ENCODE results near the gene SLC11A2. TPM values are rescaled to one million over a fixed set of nuclear protein-coding genes. Genes with fewer than 3 reads are reported as not detected.

The SLC11A2 gene
- total RNA-seq, 1 donor from 2014 or later, result 123 TPM

DNA sequence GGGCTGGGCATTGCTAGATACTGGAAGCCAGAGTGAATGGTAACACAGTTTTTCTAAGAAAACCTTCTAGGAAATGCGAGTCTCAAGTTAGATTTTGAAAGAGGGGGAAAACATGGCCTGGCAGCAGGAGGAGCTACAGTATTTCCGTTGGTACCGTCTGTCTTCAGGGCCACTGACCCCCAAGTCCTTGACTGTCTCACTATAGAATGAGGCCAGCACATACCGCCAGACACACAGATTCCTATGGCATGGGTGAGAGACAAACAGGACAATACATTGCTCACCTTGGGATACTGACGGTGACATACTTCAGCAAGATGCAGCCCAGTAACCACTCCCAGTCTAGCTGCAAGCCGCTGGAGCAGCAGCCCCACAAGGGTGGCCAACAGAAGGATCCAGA is 21.7 kb downstream of the SLC11A2 start:
- TF ChIP-seq, protein P1, sequence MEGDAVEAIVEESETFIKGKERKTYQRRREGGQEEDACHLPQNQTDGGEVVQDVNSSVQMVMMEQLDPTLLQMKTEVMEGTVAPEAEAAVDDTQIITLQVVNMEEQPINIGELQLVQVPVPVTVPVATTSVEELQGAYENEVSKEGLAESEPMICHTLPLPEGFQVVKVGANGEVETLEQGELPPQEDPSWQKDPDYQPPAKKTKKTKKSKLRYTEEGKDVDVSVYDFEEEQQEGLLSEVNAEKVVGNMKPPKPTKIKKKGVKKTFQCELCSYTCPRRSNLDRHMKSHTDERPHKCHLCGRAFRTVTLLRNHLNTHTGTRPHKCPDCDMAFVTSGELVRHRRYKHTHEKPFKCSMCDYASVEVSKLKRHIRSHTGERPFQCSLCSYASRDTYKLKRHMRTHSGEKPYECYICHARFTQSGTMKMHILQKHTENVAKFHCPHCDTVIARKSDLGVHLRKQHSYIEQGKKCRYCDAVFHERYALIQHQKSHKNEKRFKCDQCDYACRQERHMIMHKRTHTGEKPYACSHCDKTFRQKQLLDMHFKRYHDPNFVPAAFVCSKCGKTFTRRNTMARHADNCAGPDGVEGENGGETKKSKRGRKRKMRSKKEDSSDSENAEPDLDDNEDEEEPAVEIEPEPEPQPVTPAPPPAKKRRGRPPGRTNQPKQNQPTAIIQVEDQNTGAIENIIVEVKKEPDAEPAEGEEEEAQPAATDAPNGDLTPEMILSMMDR (IDR thresholded peaks at IDR 0.05; ENCODE audit: unreplicated experiment), result no peak
- Mint-ChIP-seq H3K27ac (peak overlapping the region; percentile 97), H3K9me3 (no peaks in the 10 kb centered on the region), H3K36me3 (peaks cover 40% of the 10 kb centered on the region), H3K27me3 (ENCODE audit: low read depth) (no peaks in the 10 kb centered on the region), H3K4me3 (no peak overlapping the region), H3K4me1 (peaks cover 34% of the 10 kb centered on the region)
- DNase-seq (ENCODE audit: low spot score in 2 of 2, unreplicated experiment in 2 of 2), result no peak

DNA sequence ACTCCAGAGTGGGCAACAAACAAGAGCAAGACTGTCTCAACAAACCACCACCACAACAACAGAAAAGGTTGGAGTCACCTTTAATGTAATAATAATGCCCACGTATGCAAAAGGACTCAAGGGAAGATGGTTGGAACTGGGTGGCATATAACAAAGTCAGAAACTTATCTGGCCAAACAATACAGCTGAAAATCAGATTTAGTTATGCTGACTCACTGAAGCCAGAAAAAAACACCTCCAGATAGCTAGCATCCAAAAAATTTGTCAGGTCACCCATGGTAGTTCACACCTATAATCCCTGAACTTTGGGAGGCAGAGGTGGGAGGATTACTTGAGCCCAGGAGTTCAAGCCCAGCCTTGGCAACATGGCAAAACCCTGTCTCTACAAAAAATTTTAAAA is 24.4 kb downstream of the SLC11A2 start:
- peaks cover 35% of the 10 kb centered on the region for H3K36me3 Mint-ChIP-seq
- H3K27me3 Mint-ChIP-seq (ENCODE audit: low read depth), result no peaks in the 10 kb centered on the region
- H3K4me3 Mint-ChIP-seq, result no peak overlapping the region
- no peak for DNase-seq (ENCODE audit: low spot score in 2 of 2, unreplicated experiment in 2 of 2)
- no peaks in the 10 kb centered on the region for H3K9me3 Mint-ChIP-seq
- H3K27ac Mint-ChIP-seq, result no peak overlapping the region
- TF ChIP-seq, protein P1 (IDR thresholded peaks at IDR 0.05; ENCODE audit: unreplicated experiment), result no peak
- H3K4me1 Mint-ChIP-seq, result peaks cover 28% of the 10 kb centered on the region

DNA sequence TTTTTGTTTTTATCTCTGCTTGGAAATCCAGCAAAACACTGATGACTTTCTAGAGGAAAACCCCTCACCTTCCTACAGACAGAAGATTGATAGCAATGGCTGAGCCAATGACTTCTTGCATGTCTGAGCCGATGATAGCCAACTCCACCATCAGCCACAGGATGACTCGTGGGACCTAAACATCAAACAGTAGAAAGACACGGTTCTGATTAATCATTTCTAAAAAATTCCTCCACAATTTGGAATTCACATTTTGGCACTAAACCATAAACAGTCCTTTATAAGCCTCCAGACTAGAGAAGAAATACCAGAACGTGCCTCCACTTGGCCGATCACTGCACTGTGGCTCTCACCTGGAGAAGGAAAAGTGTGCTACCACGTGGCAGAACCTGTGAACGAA is 25.9 kb downstream of the SLC11A2 start:
- no peak overlapping the region for H3K27ac Mint-ChIP-seq
- H3K9me3 Mint-ChIP-seq, result no peaks in the 10 kb centered on the region
- no peak overlapping the region for H3K4me3 Mint-ChIP-seq
- peaks cover 15% of the 10 kb centered on the region for H3K4me1 Mint-ChIP-seq
- TF ChIP-seq, protein P1 (IDR thresholded peaks at IDR 0.05; ENCODE audit: unreplicated experiment), result no peak
- H3K36me3 Mint-ChIP-seq, result peaks cover 45% of the 10 kb centered on the region
- no peak for DNase-seq (ENCODE audit: low spot score in 2 of 2, unreplicated experiment in 2 of 2)
- no peaks in the 10 kb centered on the region for H3K27me3 Mint-ChIP-seq (ENCODE audit: low read depth)

DNA sequence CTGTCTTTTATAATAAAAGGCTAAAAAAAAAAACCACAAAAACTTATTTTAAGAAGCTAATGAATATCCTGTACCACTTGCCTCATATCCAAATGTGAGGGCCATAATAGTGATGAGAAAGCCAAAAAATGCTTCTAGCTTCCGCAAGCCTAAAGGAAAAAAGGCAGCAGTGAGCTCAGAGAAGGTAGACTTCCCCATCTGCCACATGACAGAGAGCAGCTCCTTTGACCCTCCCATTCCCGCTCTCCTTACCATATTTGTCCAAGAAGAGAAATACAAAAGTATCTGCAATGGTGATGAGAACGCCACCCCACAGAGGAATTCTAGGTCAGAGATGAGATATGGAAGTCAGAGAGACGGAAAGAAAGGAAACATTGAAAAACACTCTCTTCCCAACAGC is 27.1 kb downstream of the SLC11A2 start:
- Mint-ChIP-seq H3K4me3 (no peak overlapping the region), H3K9me3 (no peaks in the 10 kb centered on the region), H3K27ac (no peak overlapping the region), H3K27me3 (ENCODE audit: low read depth) (no peaks in the 10 kb centered on the region), H3K4me1 (peaks cover 4% of the 10 kb centered on the region), H3K36me3 (peaks cover 46% of the 10 kb centered on the region)
- DNase-seq (ENCODE audit: low spot score in 2 of 2, unreplicated experiment in 2 of 2), result no peak
- TF ChIP-seq, protein P1 (IDR thresholded peaks at IDR 0.05; ENCODE audit: unreplicated experiment), result no peak

DNA sequence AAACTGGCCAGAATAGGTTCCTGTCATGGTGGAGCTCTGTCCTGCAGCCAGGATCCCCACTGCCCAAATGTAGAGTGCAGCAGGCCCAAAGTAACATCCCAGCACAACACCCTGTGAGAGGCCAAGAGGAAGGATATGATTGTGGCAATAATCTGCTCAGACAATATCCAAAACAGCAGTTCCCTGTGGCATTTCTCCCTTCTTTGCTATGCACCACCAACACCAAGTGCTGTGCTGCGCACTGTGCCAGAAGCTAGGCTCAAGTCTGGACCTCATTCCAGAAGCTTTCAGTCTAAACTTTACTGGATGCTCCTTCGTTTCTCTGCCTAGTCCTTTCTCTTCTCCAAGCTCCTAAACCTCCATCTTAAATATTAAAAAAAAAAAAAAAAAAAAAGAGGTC is 33.4 kb downstream of the SLC11A2 start:
- Mint-ChIP-seq H3K4me1 (no peaks in the 10 kb centered on the region), H3K27ac (no peak overlapping the region), H3K36me3 (peaks cover 59% of the 10 kb centered on the region), H3K9me3 (no peaks in the 10 kb centered on the region), H3K27me3 (ENCODE audit: low read depth) (no peaks in the 10 kb centered on the region), H3K4me3 (no peak overlapping the region)
- no peak for DNase-seq (ENCODE audit: low spot score in 2 of 2, unreplicated experiment in 2 of 2)
- TF ChIP-seq, protein P1 (IDR thresholded peaks at IDR 0.05; ENCODE audit: unreplicated experiment), result no peak

DNA sequence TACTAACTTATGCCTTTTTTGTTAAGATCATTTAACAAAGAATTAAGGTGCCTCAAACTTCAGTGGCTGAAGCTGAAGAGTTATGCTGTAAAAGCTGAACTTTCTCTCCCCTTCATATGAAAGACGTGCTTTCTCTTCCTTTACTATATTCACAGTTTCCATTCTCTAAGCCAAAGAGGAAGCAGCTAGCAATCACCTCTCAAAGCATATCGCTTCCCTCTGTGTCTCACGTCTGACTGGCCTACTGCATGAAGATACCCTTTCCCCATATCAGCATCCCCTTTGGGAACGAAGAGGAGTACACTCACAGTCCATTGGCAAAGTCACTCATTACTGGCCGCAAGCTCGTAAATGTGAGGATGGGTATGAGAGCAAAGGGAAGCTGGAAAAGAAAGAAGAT is 34.9 kb downstream of the SLC11A2 start:
- Mint-ChIP-seq H3K27ac (no peak overlapping the region), H3K27me3 (ENCODE audit: low read depth) (no peaks in the 10 kb centered on the region), H3K4me3 (no peak overlapping the region), H3K9me3 (no peaks in the 10 kb centered on the region), H3K36me3 (peaks cover 52% of the 10 kb centered on the region), H3K4me1 (no peaks in the 10 kb centered on the region)
- TF ChIP-seq, protein P1 (IDR thresholded peaks at IDR 0.05; ENCODE audit: unreplicated experiment), result no peak
- no peak for DNase-seq (ENCODE audit: low spot score in 2 of 2, unreplicated experiment in 2 of 2)

Data from mesothelial cell of epicardium (in vitro differentiated cells).